Colonic mucosa (tissue), 4 donors: ENCODE results near the gene ZNF549. TPM values are rescaled to one million over a fixed set of nuclear protein-coding genes. Genes with fewer than 3 reads are reported as not detected.

Experiments
- DNase-seq: peaks from one replicate; pipeline ENCODE4 v3.0.0-alpha.2; 2020
- H3K27ac ChIP-seq: fragments of 200-600 bp; one replicate; pipeline ENCODE4 v1.8.0; 2021
- H3K27me3 ChIP-seq: fragments of 200-600 bp; one replicate; pipeline ENCODE4 v1.8.0; 2021
- H3K36me3 ChIP-seq: fragments of 200-600 bp; one replicate; pipeline ENCODE4 v1.8.0; 2021
- H3K4me1 ChIP-seq: fragments of 200-600 bp; one replicate; pipeline ENCODE4 v1.8.0; 2021; ENCODE audit warnings: mild to moderate bottlenecking
- H3K4me3 ChIP-seq: fragments of 200-600 bp; one replicate; pipeline ENCODE4 v1.8.0; 2021
- H3K9ac ChIP-seq, 2 donors: one replicate each; pipeline ENCODE4 v1.7.0; 2013; ENCODE audit warnings: control low read depth in 2 of 2, low read depth in 2 of 2, low read length in 2 of 2
- H3K9me3 ChIP-seq: fragments of 200-600 bp; one replicate; pipeline ENCODE4 v1.8.0; 2021
- intact Hi-C: fragments of 100-400 bp; cut with DNase I; formaldehyde crosslinking; loops from one replicate; pipeline ENCODE4 v1.14.1; 2022
- total RNA-seq, 2 donors: library from RNA; stranded (reverse); fragmentation: NEBNext Ultra II Directional in 1 of 2; extraction: Animal tissue kit (Norgen Biotek cat#: 25700) in 1 of 2; gene quantifications; one replicate each; pipeline ENCODE4 v1.2.1, GENCODE V29; 2021
- TF ChIP-seq, protein P1 (sequence below): fragments of 200-600 bp; IDR thresholded peaks from one replicate; pipeline ENCODE4 v1.8.0; 2022; ENCODE audit warnings: antibody characterized with exemption, mild to moderate bottlenecking
- donor health status: healthy.
- donor health status: DM: no; HTN: no; CAD: no.
- donor health status: DM: no; HTN: no; CAD: no.

The ZNF549 gene
- total RNA-seq, 2 donors from 2014 or later, result 2.6 to 2.8 TPM

DNA sequence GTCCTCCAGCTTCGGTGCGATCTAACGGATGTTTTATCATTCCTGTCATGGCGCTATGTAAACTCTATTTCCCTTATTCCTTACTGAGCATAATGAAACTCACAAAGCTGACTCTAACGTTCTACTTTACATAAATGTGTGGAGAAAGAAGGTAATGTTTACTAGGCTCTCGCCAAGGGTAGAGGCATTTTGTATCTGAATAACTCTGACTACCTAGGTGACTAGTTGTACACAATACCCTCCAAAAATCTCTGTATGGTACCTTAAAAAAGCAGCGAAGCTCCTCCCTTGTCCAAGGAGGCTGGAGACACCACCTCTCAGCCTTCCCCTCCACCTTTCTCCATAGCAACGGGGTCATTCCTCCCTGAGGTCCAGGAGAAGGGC lies 72.2 kb downstream of the ZNF549 start:
- Histone ChIP-seq H3K9me3 (no peaks in the 10 kb centered on the region), H3K9ac (peak overlapping the region in 1 of 2 donors; percentile 40), H3K27ac (no peak overlapping the region), H3K27me3 (no peaks in the 10 kb centered on the region), H3K36me3 (no peaks in the 10 kb centered on the region), H3K4me3 (peak overlapping the region; percentile 98), H3K4me1 (peaks cover 5% of the 10 kb centered on the region)
- intact Hi-C loops, result no loop called here
- DNase-seq, result no peak
- TF ChIP-seq, protein P1, sequence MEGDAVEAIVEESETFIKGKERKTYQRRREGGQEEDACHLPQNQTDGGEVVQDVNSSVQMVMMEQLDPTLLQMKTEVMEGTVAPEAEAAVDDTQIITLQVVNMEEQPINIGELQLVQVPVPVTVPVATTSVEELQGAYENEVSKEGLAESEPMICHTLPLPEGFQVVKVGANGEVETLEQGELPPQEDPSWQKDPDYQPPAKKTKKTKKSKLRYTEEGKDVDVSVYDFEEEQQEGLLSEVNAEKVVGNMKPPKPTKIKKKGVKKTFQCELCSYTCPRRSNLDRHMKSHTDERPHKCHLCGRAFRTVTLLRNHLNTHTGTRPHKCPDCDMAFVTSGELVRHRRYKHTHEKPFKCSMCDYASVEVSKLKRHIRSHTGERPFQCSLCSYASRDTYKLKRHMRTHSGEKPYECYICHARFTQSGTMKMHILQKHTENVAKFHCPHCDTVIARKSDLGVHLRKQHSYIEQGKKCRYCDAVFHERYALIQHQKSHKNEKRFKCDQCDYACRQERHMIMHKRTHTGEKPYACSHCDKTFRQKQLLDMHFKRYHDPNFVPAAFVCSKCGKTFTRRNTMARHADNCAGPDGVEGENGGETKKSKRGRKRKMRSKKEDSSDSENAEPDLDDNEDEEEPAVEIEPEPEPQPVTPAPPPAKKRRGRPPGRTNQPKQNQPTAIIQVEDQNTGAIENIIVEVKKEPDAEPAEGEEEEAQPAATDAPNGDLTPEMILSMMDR, result no peak

DNA sequence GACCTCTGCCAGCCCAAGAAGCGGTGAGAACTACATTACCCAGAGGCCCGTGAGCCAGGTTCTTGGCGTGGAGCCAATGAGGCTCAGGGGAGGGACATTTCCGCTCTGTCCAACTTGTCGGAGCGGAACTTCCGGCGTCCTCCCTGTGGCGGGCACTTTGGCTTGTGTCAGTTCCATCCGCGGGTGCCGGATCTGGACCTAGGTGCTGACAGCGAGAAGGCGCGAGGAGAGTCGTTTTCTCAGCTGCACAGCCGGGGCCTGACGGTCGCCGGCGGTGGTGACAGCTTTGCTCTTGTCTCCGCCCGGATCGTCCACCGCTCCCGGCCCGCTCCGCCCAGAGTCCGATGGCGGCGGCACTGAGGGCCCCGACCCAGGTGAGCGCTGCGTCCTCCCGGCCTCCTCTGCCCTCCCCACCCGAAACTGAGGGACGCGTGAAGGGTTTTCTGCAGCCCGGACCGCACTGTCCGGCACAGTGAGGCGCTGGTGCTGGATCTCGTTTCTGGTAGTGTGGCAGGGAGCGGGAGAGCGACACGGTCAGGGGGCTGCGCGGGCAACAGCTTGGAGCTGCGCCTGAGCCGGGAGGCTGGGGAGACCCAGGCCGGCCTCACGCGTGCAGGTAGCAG lies 72.7 kb downstream of the ZNF549 start, which contains the start of gene ZNF530:
Gene ZNF530, plus strand, starts transcription at position 125 of the 623 bp plus-strand sequence. CDS start 4,461 bp downstream, outside the sequence.
- TF ChIP-seq, protein P1, result no peak
- Histone ChIP-seq H3K27ac (no peak within 1 kb of the TSS), H3K4me1 (peaks cover 5% of the 10 kb centered on the region), H3K9me3 (no peaks in the 10 kb centered on the region), H3K27me3 (no peaks in the 10 kb centered on the region), H3K9ac (peak within 1 kb of the TSS; percentile 40 to 62), H3K4me3 (peak within 1 kb of the TSS; percentile 98), H3K36me3 (no peaks in the 10 kb centered on the region)
- intact Hi-C loops, result no loop called here
- peak; percentile 95 for DNase-seq

DNA sequence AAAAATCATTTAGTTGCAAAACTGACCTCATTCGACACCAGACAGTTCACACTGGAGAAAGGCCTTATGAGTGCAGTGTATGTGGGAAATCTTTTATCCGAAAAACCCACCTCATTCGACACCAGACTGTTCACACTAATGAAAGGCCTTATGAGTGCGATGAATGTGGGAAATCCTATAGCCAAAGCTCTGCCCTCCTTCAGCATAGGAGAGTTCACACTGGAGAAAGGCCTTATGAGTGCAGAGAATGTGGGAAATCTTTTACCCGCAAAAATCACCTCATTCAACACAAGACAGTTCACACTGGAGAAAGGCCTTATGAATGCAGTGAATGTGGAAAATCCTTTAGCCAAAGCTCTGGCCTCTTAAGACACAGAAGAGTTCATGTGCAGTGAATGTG lies 79.8 kb downstream of the ZNF549 start:
- H3K9ac ChIP-seq, result no peak overlapping the region
- no peaks in the 10 kb centered on the region for H3K4me1 ChIP-seq
- H3K27me3 ChIP-seq, result no peaks in the 10 kb centered on the region
- no peak overlapping the region for H3K4me3 ChIP-seq
- TF ChIP-seq, protein P1, result no peak
- DNase-seq, result no peak
- intact Hi-C loops, result no loop called here
- H3K9me3 ChIP-seq, result no peaks in the 10 kb centered on the region
- H3K27ac ChIP-seq, result no peak overlapping the region
- no peaks in the 10 kb centered on the region for H3K36me3 ChIP-seq

Other genes with a start within 250 kb of the ZNF549 start
- gene ZNF460, start 246.9 kb upstream of the ZNF549 start, total RNA-seq, result 10 to 100 TPM; 28.5 to 35.1 TPM
- 1 to 10 TPM; 3.2 to 3.7 TPM for gene ZNF543, start 206.9 kb upstream of the ZNF549 start, total RNA-seq
- gene ZNF304, start 176.1 kb upstream of the ZNF549 start, total RNA-seq, result 1 to 10 TPM; 3.6 TPM
- gene TRAPPC2B, start 163.8 kb upstream of the ZNF549 start, total RNA-seq, result 1 to 10 TPM; 3.8 to 4.6 TPM
- 1 to 10 TPM; 1.2 to 2.3 TPM for gene ZNF547, start 163.8 kb upstream of the ZNF549 start, total RNA-seq
- 1 to 10 TPM; 6.5 to 7.6 TPM for gene ZNF548, start 137.5 kb upstream of the ZNF549 start, total RNA-seq
- gene ZNF17, start 116.2 kb upstream of the ZNF549 start, total RNA-seq, result 1 to 10 TPM; 6.2 to 6.9 TPM
- gene ZNF749, start 92.0 kb upstream of the ZNF549 start, total RNA-seq, result 1 to 10 TPM; 9.2 to 9.3 TPM
- under 1 TPM; 0.21 to 0.25 TPM for gene VN1R1, start 70.2 kb upstream of the ZNF549 start, total RNA-seq
- 1 to 10 TPM; 3.5 to 5.3 TPM for gene ZNF772, start 49.8 kb upstream of the ZNF549 start, total RNA-seq
- 1 to 10 TPM; 3.6 to 4.4 TPM for gene ZNF419, start 39.6 kb upstream of the ZNF549 start, total RNA-seq
- 1 to 10 TPM; 4.7 to 5.3 TPM for gene ZNF773, start 27.4 kb upstream of the ZNF549 start, total RNA-seq
- gene ZNF550, start 32.5 kb downstream of the ZNF549 start, total RNA-seq, result 1 to 10 TPM; 4.0 to 5.1 TPM
- 1 to 10 TPM; 2.2 to 3.5 TPM for gene ZNF416, start 51.6 kb downstream of the ZNF549 start, total RNA-seq
- 1 to 10 TPM; 1.3 to 1.8 TPM for gene ZIK1, start 56.8 kb downstream of the ZNF549 start, total RNA-seq
- 1 to 10 TPM; 1.2 to 4.1 TPM for gene ZNF530, start 72.5 kb downstream of the ZNF549 start, total RNA-seq
- gene ZNF134, start 86.9 kb downstream of the ZNF549 start, total RNA-seq, result 1 to 10 TPM; 5.8 to 7.7 TPM
- gene ZNF211, start 105.8 kb downstream of the ZNF549 start, total RNA-seq, result 1 to 10 TPM; 6.0 to 6.1 TPM
- gene ZSCAN4, start 141.6 kb downstream of the ZNF549 start, total RNA-seq, result not detected
- gene ZNF551, start 154.6 kb downstream of the ZNF549 start, total RNA-seq, result 1 to 10 TPM; 4.7 to 5.9 TPM
- gene ZNF154, start 181.8 kb downstream of the ZNF549 start, total RNA-seq, result 1 to 10 TPM in 1 of 2 donors, under 1 TPM in 1; 0.67 to 2.0 TPM
- gene ZNF671, start 200.3 kb downstream of the ZNF549 start, total RNA-seq, result 1 to 10 TPM; 2.9 TPM
- 10 to 100 TPM; 13.5 to 14.5 TPM for gene ZNF776, start 219.5 kb downstream of the ZNF549 start, total RNA-seq
- 10 to 100 TPM; 13.1 to 17.6 TPM for gene ZNF586, start 242.3 kb downstream of the ZNF549 start, total RNA-seq